GM18508 (cell line): ENCODE results near the gene NIBAN1.
"Not testable (repeated sequence)": the region's sequence is repeated elsewhere in the genome, so short reads cannot be mapped to it uniquely, and the experiment has no call there.

Source experiments
- ATAC-seq: cut with Tn5 transposase; IDR thresholded peaks from one replicate; pipeline ENCODE4 v1.9.1; 2021; ENCODE audit warnings: moderate number of reproducible peaks; ENCODE audit not compliant: insufficient read depth, unreplicated experiment

NIBAN1 gene, protein sequence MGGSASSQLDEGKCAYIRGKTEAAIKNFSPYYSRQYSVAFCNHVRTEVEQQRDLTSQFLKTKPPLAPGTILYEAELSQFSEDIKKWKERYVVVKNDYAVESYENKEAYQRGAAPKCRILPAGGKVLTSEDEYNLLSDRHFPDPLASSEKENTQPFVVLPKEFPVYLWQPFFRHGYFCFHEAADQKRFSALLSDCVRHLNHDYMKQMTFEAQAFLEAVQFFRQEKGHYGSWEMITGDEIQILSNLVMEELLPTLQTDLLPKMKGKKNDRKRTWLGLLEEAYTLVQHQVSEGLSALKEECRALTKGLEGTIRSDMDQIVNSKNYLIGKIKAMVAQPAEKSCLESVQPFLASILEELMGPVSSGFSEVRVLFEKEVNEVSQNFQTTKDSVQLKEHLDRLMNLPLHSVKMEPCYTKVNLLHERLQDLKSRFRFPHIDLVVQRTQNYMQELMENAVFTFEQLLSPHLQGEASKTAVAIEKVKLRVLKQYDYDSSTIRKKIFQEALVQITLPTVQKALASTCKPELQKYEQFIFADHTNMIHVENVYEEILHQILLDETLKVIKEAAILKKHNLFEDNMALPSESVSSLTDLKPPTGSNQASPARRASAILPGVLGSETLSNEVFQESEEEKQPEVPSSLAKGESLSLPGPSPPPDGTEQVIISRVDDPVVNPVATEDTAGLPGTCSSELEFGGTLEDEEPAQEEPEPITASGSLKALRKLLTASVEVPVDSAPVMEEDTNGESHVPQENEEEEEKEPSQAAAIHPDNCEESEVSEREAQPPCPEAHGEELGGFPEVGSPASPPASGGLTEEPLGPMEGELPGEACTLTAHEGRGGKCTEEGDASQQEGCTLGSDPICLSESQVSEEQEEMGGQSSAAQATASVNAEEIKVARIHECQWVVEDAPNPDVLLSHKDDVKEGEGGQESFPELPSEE

DNA sequence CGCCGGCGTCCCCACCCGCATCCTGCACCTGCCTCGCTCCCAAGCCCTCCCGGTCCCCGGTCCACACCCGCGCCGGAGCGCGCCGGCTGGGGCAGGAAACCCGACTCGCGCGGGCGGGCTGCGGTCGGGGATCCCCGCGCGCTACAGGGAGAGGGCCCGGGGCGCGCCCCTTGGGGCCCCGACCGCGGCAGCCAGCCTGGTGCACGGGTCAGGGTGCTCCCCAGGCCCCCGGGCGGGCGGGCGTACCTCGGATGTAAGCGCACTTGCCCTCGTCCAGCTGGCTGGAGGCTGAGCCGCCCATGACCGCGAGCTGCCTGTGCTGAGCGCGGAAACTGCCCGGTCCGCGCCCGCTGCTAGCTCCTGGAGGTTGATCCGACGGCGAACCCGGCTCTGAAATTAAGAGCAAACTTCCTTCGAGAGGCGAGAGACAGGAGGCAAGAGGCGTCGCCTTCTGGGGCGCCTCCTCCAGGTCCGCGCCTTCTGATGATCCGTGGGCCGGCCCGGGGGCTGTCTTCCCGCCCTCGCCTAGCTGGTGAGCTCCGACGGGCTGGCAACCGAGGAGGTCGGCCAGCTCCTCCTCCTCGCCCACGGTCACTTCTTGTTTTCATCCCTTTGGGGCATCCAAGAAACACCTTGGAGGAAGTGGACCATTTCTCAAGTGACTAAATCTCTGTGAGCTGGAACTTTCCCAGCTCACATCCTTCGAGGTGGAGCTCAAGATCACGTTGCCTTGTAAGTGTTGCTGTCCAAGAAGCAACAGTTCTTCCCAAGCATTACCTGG lies at the start of gene NIBAN1:
Gene NIBAN1, minus strand, starts transcription at position 453 of the 781 bp plus-strand sequence. Its CDS starts 152 bp downstream, at position 301.
- ATAC-seq = peak; percentile 30

DNA sequence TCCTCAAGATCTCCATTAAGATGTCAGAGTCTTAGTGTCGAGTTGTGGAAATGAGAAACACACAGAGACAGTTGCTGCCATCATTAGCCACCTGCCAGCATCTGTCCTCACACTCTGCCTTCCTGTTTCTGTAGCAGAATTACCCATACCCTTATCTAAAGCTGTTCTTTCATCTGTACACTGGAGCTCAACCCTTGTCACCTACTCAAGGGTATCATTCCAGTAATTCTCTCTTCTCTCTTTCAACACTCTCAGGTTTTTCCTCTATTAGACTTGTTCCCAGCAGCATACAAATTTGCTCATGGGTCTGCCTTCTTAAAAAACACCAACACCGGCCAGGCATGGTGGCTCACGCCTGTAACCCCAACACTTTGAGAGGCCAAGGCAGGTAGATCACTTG lies 43.7 kb upstream of the NIBAN1 start:
- ATAC-seq = no peak

DNA sequence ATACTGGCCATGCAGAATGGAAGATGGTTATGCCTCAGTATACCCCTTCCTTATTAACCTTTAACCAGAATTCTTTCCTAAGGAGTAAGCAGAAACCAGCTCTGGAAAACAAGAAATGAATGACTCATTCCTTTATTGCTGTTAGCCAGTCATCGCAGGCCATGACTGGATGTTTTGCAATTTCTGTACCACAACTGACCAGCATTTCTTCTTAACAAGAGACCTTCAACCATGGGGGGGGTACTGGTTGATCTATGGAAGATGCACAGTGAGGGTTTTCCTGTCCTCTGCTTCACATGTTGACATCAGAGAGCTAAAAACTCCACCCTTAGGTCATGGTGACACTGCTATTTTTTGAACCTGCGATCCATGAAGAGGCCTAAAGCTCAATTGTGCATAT lies 43.0 kb upstream of the NIBAN1 start:
- ATAC-seq = no peak

DNA sequence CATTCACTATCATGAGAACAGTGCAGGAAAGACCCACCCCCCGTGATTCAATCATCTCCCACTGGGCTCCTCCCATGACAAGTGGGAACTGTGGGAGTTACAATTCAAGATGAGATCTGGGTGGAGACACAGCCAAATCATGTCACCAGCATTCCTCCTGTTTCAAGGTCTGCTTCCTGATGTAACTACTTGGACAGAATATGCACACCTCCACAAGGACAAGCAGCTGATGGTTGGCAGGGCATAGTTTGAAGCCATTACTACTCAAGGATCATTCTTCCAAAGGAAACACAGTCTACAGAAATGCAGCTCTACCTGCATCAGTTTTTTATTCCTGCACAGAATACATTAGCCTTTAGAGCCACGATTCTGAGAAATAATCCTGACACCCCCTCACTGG lies 42.6 kb upstream of the NIBAN1 start:
- no peak for ATAC-seq

DNA sequence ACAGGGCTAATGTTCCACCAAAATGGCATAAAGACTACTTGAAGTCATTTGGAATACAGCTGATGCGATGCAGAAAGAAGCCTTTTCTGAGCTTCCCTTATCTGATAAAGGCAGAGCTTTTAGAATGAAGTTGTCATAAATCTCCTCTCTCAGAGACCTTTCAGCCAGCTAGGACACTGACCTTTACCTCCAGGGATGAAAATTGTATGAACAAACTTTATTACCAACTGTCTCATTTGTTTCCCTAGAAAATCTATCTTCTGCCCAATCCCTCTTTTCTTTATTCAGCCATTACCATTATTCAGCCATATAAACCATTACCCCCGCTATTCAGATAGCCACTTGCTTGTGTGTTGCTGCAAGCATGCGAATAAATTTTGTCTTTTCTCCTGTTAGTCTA lies 41.3 kb upstream of the NIBAN1 start:
- ATAC-seq = no peak

DNA sequence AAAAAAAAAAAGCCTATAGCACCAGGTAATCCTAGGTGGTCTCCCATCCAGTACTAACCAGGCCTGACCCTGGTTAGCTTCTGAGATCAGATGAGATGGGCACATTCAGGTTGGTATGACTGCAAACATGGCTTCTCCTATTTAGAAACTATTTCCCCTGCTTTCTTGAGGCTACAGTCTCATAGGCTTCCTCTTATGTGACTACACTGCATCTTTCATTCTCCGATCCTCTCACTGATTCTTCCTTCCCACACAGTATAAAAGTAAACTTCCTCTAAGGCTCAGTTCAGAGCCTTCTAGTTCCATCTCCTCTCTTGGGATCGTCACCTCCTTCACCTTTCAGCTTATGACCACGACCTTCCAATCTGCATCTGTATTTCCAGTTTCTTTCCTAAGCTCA lies 40.6 kb upstream of the NIBAN1 start:
- ATAC-seq = no peak

DNA sequence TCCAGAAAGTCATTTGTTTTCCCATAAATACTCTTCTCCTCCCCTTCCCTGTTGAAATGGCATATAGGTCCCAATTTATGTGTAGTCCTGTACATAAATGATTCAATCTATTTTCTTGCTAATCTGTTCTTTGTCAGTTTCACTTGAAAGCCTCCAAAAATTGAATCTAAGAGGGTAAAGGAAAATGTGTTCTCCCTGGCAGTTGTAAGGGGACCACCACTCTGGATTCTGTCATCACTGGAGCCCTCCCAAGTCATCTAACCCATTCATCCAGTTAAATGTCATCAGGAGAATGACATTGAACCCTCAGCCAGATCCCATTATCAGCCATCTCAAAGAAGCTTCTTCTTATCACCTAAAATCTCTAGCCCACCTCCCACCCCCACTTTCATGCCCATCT lies 36.1 kb upstream of the NIBAN1 start:
- ATAC-seq = no peak

DNA sequence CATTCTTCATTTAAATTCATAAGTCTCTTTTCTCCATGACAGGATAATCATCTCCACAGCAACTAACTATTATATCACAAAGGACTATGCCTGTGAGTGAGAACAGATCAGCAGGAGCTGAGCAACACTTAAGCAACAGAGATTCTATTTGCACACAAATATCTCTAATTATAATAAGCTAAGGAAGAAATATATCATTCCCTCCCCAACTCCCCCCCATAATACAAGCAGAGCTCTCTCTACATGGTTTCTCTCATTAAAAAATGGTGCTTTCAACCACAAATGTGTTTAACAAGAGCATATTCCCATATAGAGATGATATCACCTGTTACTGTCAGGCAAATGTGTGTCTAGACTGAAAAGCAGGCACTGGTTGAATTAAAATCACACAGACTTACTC lies 34.5 kb upstream of the NIBAN1 start:
- ATAC-seq = no peak

DNA sequence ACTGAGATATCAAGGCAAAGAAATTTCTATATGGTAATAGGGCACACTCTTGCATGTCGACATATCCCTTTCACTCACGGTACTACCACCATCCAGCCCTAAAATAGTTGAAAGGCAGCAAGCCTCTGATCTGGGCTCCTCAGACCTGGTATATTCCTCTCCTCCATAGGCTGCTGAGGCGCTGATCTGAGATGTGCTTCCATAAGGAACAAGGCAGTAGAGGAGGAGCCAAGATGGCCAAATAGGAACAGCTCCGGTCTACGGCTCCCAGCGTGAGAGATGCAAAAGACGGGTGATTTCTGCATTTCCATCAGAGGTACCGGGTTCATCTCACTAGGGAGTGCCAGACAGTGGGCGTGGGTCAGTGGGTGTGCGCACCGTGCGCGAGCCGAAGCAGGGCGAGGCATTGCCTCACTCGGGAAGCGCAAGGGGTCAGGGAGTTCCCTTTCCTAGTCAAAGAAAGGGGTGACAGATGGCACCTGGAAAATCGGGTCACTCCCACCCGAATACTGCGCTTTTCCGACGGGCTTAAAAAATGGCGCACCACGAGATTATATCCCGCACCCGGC lies 27.1 kb upstream of the NIBAN1 start:
- not testable (repeated sequence) for ATAC-seq

DNA sequence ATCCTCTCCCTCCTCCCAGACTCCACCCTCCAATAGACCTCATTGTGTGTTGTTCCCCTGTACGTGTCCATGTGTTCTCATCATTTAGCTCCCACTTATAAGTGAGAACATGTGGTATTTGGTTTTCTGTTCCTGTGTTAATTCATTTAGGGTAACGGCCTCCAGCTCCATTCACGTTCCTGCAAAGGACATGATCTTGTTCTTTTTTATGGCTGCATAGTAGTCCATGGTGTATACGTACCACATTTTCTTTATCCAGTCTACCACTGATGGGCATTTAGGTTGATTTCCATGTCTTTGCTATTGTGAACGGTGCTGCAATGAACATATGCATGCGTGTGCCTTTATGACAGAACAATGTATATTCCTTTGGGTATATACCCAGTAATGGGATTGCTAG lies 25.7 kb upstream of the NIBAN1 start:
- ATAC-seq = not testable (repeated sequence)

DNA sequence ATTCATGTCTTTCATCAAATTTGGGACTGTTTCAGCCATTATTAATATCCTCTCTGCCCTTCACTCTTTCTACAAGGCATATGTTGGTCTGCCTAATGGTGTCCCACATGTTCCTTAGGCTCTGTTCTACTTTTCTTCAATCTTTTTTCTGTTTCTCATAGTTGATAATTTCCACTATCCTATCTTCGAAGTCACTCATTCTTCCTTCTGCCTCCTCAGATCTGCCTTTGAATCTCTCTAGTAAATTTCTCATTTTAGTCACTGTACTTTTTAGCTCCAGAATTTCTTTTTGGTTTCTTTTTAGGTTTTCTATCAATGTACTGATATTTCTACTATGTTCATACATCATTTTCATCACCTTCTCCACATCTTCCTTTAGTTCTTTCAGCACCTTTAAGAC lies 20.0 kb upstream of the NIBAN1 start:
- no peak for ATAC-seq

DNA sequence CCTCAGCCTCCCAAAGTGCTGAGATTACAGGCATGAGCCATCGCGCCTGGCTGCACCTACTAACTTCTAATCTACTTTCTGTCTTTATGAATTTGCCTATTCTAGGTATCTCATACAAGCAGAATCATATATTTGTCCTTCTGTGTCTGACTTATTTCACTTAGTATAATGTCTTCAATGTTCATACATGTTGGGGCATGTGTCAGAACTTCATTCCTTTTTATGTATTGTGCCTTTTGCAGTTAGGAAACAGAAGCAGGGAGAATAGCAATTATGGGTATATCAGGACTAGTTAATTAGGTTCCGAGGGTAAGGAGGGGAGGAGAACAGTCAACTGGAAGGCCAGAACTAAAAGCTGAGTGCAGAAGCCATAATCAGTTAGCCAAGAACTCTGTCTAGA lies 18.0 kb upstream of the NIBAN1 start:
- no peak for ATAC-seq

DNA sequence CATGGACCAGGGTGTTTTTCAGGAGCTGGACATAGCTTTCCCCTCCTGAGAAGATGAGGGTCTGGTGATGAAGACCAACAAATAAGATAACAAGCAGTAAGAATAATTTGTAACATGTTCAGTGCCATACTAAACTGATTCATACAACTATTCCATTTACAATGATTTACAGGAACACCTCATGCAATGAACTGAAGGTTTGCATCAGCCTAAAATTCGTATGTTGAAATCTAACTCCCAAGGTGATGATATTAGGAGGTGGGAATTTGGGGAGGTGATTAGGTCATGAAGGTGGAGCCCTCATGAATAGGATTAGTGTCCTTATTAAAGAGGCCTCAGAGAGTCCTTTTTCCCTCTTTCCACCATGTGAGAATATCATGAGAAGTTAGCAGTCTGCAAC lies 15.9 kb upstream of the NIBAN1 start:
- ATAC-seq = no peak

DNA sequence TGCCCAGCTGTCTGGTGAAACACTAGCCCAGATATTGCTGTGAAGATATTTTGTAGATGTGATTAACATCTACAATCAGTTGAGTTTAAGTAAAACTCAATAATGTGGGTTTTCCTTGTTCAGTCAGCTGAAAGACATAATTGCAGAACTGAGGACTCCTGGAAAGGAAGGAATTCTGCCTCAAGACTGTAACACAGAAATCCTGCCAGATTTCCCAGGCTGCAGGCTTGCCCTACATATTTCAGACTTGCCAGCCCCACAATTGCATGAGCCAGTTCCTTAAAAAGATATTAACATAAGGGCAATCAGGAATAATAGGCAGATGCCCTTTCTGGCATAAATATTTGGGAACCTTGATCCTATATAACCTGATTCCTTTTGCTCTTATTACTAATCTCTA lies 14.2 kb upstream of the NIBAN1 start:
- no peak for ATAC-seq

DNA sequence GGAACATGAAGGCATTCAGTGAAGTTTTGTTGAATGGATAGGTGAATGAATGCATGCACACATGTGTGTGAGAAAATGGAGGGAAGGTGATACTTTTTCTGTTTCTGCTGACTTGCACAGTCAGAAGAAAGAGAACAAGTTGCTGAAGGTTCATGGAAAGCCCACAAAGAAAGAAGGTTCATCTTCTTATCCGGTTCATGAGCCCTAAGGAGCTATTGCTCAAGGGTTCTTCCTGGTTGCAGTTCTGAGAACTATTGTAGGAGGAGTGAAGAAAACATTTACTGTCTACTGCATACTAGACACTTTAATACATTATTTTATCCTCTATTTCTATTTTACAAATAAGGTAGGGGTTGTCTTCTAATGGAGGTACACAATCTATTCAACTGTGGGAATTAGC lies 13.4 kb upstream of the NIBAN1 start:
- no peak for ATAC-seq

DNA sequence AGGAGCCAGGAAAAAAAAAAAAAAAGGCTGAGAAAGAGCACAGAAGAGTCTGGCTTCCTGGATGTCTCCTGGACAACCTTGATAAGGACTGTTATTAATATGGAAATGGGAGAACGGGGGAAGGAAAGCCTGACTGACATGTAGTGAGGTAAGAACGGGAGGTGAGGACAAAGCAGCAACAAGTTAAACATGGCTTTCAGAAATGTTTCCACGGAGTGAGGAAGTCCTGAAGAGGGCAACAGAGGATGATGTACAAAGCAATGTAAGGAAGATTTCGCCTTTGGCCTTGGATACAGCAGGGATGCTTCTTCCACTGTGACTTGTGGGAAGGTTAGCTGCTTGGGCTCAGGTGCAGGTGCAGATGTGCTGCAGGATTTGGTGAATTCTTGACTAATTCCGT lies 11.9 kb upstream of the NIBAN1 start:
- ATAC-seq = no peak

DNA sequence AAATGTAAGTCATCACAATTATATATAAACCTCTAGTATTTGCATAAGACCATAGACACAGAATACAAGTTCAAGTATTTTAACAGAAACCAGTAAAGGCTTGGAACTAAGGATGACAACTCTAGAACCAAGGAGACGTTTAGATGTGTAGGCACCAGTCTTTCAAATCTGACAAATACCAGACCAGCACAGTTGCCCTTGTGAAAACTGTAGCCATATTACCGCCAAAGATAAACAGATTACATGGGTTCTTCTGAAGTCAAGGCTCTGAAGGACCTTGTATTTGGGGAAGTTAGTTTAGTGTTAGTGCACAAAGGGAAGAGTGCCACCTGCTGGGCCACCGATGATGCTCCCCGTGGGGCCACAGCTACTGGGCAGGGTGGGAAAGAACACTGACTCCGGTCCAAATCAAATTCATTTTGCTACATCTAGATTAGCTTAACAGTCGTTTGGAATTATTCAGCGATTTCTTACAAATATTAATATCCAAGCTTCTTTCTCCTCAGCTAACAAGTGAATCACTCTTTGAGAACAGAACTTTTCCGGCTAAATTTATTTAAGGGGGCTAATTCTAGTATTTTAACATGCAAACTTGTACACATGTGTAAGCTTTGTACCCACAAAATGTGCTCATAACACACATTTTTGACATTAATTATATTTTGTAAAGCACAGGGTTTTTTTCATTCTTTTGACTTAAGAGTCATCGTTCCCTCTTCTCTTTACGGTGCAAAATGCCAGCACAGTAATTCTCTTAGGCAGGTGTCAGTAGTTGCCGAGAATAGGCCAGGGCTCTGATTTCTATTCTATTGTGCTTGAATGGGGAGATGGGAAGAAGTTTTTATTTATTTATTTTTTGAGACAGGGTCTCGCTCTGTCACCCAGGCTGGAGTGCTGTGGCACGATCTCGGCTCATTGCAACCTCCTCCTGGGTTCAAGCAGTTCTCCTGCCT lies 8.0 kb upstream of the NIBAN1 start:
- ATAC-seq = peak; percentile 90

DNA sequence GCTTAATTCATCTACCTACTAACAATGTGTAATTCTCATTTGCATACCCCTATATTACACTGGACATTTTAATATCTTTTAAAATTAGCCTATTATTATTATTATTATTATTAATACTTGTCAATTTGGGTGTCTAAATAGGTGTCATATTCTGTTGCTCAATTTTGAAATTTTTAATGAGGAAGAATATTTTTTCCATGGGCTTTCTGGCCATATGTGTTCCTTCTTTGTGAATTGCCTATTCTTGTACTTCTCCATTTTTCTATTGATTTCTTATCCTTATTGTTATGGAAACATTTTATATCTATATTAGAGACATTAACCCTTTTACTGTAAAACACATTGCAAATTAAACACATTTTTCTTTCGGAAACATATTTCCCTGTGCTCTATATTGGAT lies 6.4 kb upstream of the NIBAN1 start:
- ATAC-seq = no peak

DNA sequence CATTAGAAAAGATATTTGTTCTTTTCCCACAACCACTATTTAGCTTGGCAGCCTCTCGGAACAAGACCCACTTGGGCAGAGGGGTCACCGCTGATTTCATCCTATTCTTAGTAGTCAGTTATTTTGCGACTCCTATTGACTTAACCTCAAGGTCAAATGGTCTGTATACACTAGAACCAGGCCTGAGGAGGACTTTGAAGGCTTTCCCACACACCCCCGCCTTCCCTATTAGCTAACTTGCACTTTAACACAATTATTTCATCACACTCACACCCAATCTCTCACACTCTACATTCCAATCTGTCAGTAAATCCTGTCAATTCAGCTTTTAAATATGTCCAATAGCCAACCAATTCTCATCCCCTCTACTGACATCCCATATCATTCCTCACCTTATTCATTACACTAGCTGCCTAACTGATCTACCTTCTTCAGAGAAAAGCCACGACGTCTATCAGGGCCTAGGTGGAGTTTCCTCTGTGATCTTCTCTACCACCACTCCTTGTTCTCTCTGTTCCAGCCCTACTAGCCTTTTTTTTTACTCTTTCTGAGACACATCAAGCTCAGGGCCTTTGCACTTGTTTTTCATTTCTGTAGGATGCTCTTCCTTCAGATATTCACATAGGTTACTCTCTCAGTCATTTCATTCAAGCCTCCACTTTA lies 1.0 kb upstream of the NIBAN1 start:
- no peak for ATAC-seq
